DMS153 treated with DMSO at 0.1 percent for 48 hours (cell line): Measurements from ENCODE around the gene TCAF1.
"Not testable (repeated sequence)": the region's sequence is repeated elsewhere in the genome, so short reads cannot be mapped to it uniquely, and the experiment has no call there.

Experiments used
- DNase-seq: peaks from one replicate; lab custom pipeline; 2025; ENCODE audit not compliant: unreplicated experiment; lab: John Stamatoyannopoulos, UW

The TCAF1 gene

DNA sequence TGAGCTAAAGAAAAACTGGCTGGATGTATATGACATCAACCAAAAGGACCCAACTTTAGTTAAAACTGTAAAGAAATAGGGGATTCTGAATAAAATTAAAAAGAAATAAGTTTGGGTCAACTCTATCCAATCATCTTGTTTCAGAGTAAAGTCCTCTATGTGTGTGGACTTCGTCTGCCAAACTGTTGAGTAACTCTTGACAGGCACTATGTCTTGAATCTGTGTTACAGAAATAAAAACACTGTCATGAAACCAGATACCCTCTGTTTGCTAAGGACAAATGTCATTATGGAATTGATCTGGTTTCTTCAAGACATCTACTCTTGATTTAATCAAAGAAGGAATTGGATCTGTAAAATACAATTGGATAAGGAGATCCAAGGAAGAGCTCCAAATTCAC is 46.5 kb downstream of the TCAF1 start:
- not testable (repeated sequence) for DNase-seq

GRCh38 chr7:143850682-143851081 is 51.3 kb downstream of the TCAF1 start:
- no peak for DNase-seq

GRCh38 chr7:143849785-143850479 is 52.0 kb downstream of the TCAF1 start:
- DNase-seq, result no peak

GRCh38 chr7:143848192-143848591 is 53.8 kb downstream of the TCAF1 start:
- DNase-seq, result no peak

- no peak for DNase-seq
Observed at GRCh38 chr7:143846692-143847091, 55.3 kb downstream of the TCAF1 start.

DNA sequence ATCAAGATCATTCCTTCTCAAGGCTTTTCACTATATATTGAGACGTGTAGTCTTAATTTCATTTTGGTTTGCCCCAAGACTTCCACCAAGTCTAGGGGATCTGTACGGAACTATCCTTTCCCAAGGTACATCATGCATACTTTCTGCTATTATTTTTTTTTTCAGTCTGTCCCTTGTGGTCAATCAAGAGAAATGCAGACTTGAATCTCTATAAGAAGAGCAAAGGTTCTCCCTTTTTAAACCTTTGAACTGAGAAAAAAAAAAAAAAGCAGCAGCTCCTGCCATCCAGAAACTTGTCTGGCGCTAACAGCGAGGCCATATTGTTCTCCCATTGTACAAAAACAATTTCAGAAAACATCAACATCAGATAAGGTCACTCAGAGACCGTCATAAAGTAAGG is 60.3 kb downstream of the TCAF1 start:
- DNase-seq, result not testable (repeated sequence)

- DNase-seq, result not testable (repeated sequence)
Observed at GRCh38 chr7:143840062-143840461, 61.9 kb downstream of the TCAF1 start.

GRCh38 chr7:143837223-143837622 is 64.8 kb downstream of the TCAF1 start:
- not testable (repeated sequence) for DNase-seq

DNA sequence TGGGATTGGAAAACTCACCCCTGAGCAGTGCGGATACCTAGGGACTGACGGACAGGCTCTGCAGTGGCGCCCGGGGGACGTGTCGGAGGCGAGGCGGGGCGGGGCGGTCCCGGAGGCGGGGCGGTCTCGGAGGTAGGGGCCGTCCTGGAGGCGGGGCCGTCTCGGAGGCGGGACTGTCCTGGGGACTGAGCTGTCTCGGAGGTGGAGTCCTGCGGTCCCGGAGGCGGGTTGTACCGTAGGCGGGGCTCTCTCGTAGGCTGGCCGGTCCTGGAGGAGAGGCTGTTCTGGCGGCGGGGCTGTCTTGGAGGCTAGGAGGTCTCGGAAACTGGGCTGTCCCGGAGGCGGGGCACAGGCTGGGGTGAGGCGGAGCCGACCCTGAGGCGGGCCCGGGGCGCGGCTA is 65.4 kb downstream of the TCAF1 start:
- DNase-seq, result peak; percentile 33

DNA sequence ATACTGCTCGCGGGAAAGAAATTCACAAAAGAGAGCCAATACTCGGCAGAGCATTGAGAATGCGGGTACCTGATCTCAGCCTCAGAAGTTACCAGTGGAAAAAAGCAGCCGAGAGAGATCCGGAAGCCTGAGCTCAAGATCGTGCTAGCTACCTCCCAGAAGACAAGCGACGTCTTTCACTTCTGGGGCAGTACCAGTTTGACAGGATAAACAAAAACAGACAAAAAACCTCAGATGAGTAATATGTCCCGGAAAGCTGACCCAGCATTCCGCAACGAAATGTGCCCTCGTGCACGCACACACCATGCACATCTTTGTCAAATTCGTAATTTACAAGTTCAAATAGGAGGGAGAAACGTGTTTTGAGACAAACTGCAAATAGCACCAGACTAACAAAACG is 65.9 kb downstream of the TCAF1 start:
- DNase-seq, result not testable (repeated sequence)

GRCh38 chr7:143826578-143826977 is 75.4 kb downstream of the TCAF1 start:
- not testable (repeated sequence) for DNase-seq

DNA sequence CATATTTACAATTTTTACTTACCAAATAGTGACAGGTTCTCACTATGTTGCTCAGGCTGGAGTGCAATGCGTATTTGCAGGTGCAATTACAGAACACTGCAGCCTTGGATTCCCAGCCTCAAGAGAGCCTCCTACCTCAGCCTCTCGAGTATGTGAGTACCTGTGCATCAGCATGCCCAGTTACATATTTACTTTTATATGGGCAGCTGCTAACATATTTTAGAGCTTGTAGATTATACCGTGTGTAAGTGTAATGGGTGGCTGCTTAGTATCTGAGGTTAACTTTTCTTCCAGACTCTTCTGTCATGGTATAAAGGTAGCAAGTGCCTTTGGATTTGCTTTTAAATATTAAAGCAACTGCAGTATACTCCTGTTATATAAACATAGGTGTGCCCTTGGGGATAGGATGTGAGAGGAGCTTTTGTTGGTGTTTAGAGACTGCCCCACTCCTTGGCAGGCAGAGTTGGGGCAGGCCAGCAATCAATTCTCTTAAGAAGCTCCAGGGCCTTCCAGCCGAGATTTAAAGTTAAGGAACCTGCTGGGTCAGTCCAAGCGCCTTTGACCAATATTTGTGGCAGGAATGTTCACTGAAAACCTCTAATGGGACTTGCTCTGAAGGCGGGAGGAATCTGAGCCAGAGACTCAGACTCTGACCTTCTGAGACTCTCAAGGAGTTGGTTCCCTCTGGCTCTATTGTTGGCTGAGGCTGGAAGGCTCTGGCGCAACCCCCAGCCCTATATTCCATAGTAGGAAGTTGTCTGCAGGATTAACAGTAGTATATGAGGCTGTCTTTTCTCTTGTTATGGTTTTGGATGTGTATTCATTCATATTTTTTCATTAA is 77.5 kb downstream of the TCAF1 start:
- not testable (repeated sequence) for DNase-seq

- not testable (repeated sequence) for DNase-seq
Observed at GRCh38 chr7:143823634-143824294, 78.2 kb downstream of the TCAF1 start.

DNA sequence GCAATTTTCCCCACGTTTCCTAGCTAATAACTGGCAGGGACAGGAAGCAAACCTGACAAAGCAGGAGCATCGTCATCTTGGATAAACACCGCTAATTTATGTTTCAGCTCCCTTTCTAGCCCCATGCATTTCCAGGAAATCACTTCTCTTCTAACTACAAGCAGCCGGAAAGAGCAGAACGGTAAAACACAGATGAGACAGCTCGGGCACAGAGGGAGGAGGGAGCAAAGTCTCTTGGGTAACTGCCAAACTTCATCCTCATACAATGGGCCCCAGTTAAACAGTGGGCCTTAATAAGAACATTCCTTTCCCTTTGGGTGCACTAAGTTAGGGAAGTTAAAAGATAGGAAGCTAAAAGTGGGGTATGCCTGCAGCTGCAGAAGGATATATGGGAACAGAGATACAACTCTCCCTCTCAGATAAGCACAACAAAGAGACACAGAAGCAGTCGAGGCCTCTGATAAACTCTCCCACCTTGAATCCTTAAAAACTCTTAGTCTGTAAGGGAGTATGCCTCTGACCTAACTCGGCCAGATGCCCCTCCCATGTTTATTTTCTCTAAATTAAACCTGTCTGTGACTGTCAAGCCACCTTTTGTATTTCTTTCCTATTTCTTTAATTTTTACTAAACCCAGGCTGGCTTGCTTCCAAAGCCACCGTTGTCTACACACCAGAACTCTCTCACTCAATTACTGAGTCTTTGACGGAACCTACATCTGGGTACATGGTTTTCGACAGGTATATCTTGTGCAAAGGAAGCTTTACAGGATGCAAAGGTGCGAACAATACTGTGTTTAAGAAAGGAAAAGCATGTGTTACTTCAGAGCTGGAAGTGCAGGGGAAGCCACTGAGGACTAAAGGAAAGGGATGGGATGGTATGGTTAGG is 80.3 kb downstream of the TCAF1 start:
- DNase-seq, result not testable (repeated sequence)

DNA sequence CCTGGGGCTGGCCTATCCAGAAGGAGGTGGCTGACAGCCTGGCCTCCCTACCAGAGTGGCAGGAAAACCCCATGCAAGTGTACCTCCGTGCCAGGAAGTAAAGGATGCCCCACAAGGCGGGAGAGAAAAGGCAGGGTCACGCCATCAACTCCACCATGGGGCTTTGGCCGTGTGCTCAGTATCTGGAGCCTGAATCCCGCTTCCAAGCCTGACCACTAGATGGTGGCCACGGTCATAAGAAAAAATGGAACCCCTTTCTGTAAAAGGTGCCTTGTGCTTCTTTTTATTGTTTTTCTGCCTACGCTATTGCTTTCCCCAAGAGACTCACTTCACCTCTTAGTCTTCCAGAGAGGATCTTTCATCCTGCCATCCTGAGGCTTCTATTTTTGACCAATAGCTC is 84.1 kb downstream of the TCAF1 start:
- DNase-seq, result not testable (repeated sequence)

DNA sequence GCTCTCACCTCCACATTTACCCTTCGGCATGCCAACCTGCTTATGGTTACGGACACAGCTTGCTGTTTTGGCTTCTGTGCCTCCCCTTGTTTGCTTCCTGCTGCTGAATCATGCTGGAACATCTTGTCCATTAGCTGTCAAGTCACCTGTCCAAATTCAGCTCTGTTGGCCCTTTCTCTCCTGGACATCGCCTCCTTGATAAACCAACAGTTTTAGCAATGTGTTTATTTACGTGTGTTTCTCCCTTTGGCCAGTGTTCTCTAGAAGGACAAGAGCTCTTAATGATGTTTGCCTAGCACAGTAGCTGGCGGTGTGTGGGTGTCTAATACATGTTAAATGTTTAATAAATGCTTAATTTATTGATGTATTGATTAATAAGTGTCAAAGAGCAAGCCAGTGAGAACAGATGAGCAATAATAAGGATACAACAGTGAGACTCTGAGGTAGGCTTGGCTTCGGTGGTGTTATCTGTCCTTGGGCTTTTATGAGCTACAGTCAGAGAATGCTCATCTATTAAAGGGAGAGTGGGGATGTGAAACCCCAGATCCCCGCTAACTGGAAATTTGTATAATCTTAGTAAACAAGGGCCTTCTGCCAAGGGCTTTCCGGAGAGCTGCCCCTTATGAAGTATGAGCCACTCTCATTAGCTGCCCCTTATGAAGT is 85.4 kb downstream of the TCAF1 start:
- not testable (repeated sequence) for DNase-seq

DNA sequence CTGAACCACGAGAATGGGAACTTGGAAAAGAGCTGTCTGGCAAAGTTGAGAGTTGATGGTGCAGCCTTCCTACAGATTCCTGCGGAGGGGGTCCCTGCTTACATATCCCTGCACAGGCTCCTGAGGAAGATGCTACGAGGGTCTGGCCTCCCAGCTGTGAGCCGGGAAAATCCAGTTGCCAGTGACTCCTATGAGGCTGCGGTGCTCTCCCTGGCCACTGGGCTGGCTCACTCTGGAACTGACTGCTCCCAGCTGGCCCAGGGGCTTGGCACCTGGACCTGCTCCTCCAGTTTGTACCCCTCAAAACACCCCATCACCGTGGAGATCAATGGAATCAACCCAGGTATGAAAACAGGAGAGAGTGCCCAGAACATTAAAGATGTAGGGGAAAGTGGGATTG is 91.3 kb downstream of the TCAF1 start:
- not testable (repeated sequence) for DNase-seq

GRCh38 chr7:143806664-143807071 is 95.3 kb downstream of the TCAF1 start:
- DNase-seq, result not testable (repeated sequence)
